K562 (cell line): ENCODE data around the gene TEDDM1. TPM values are rescaled to one million over a fixed set of nuclear protein-coding genes. Genes with fewer than 3 reads are reported as not detected.

Source experiments
- ADNP ChIP-seq: fragments of 200-800 bp; sonication (Bioruptor generic); IDR thresholded peaks from 2 replicates; pipeline ENCODE4 v1.6.1; 2016; ENCODE audit warnings: missing genetic modification characterization, missing compliant biosample characterization
- ATF1 ChIP-seq, 2 experiments: fragments of 450-650 bp in 1 of 2; IDR thresholded peaks; 2 replicates each; pipeline ENCODE4 v1.6.1; 2016; ENCODE audit warnings: missing compliant biosample characterization in 1 of 2, missing genetic modification characterization in 1 of 2
- GABPB2 ChIP-seq: fragments of 250-450 bp; sonication (Bioruptor Pico); conservative IDR thresholded peaks from 2 replicates; pipeline ENCODE4 v1.5.1; 2021; ENCODE audit warnings: mild to moderate bottlenecking
- KAT8 ChIP-seq: fragments of 450-650 bp; IDR thresholded peaks from 2 replicates; pipeline ENCODE4 v1.6.1; 2016; ENCODE audit warnings: low read depth, mild to moderate bottlenecking
- KHSRP ChIP-seq: fragments of 450-650 bp; IDR thresholded peaks from 2 replicates; pipeline ENCODE4 v1.6.1; 2017
- KLF6 ChIP-seq: fragments of 250-450 bp; sonication (Bioruptor Pico); IDR thresholded peaks from 2 replicates; pipeline ENCODE4 v1.4.0; 2020; ENCODE audit warnings: mild to moderate bottlenecking, moderate library complexity, borderline replicate concordance
- SMAD4 ChIP-seq: fragments of 250-450 bp; sonication (Bioruptor Pico); conservative IDR thresholded peaks from 2 replicates; pipeline ENCODE4 v1.8.0; 2021; ENCODE audit warnings: inconsistent platforms, mild to moderate bottlenecking, moderate library complexity
- SMARCC2 ChIP-seq: fragments of 450-650 bp; IDR thresholded peaks from 2 replicates; pipeline ENCODE4 v1.6.1; 2017; ENCODE audit warnings: antibody characterized with exemption, moderate library complexity, mild to moderate bottlenecking, low read depth
- TCF3 ChIP-seq: sonication (generic); formaldehyde crosslinking; IDR thresholded peaks from 2 replicates; pipeline ENCODE4 v1.4.0; 2020; ENCODE audit warnings: mild to moderate bottlenecking, missing genetic modification reagents
- ZFP36 ChIP-seq: fragments of 150-350 bp; IDR thresholded peaks from 2 replicates; pipeline ENCODE4 v1.6.1; 2018; ENCODE audit warnings: low read length, low read depth; ENCODE audit not compliant: partially characterized antibody
- ZKSCAN8 ChIP-seq: fragments of 200-800 bp; sonication (Bioruptor generic); IDR thresholded peaks from 2 replicates; pipeline ENCODE4 v1.6.1; 2016; ENCODE audit warnings: missing genetic modification characterization, missing compliant biosample characterization
- polyA plus RNA-seq, 8 experiments: library from polyadenylated mRNA; depleted of rRNA in 4 of 8; stranded (reverse) in 5 of 8; unstranded in 3 of 8; fragments of >200 nt; fragmentation: Nextera tagmentation in 2 of 8; fragmentation: Illumina TruSeq in 1 of 8; extraction: Ambion mirVana in 2 of 8; extraction: Trizol in 1 of 8; gene quantifications; 2 replicates each; pipeline versions ENCODE4 v1.2.1 to v1.2.3, GENCODE V29; 2011 to 2014; ENCODE audit warnings: inconsistent platforms in 1 of 8, missing spikeins in 1 of 8
- total RNA-seq, 7 experiments: library from RNA; depleted of rRNA in 6 of 7; stranded (reverse); fragments of >200 nt in 6 of 7; fragmentation: Illumina TruSeq in 2 of 7; extraction: Trizol in 2 of 7; gene quantifications; 2 replicates each; pipeline versions ENCODE4 v1.2.1 to v1.2.3, GENCODE V29; 2011 to 2021; ENCODE audit warnings: low replicate concordance in 1 of 7
- TF ChIP-seq, protein P1 (sequence below): fragments of 250-450 bp; sonication (Bioruptor Pico); IDR thresholded peaks from 2 replicates; pipeline ENCODE4 v1.4.0; 2020
- TF ChIP-seq, protein P2 (sequence below), 3 experiments: IDR thresholded peaks in 2 of 3; conservative IDR thresholded peaks in 1 of 3; 2 replicates each; pipeline ENCODE4 v1.5.1; 2011 to 2012; ENCODE audit warnings: low read length in 3 of 3, mild to moderate bottlenecking in 3 of 3, control low read depth in 2 of 3, improper control_type of control experiment in 1 of 3, inconsistent platforms in 1 of 3, low read depth in 1 of 3, mixed read lengths in 1 of 3, moderate library complexity in 1 of 3; ENCODE audit not compliant: insufficient read depth in 2 of 3
- TF ChIP-seq, protein P3 (sequence below): fragments of 250-450 bp; sonication (Bioruptor Pico); IDR thresholded peaks from 2 replicates; pipeline ENCODE4 v1.5.1; 2021; ENCODE audit warnings: mild to moderate bottlenecking
- TF ChIP-seq, protein P4 (sequence below): fragments of 450-650 bp; conservative IDR thresholded peaks from 2 replicates; pipeline ENCODE4 v1.6.1; 2016; ENCODE audit warnings: missing genetic modification characterization, low read depth, mild to moderate bottlenecking, control low read depth, missing compliant biosample characterization
- TF ChIP-seq, protein P5 (sequence below): sonication (generic); formaldehyde crosslinking; IDR thresholded peaks from 2 replicates; pipeline ENCODE4 v1.4.0; 2020; ENCODE audit warnings: mild to moderate bottlenecking, missing genetic modification reagents
- TF ChIP-seq, protein P6 (sequence below): fragments of 450-650 bp; IDR thresholded peaks from 2 replicates; pipeline ENCODE4 v1.6.1; 2016; ENCODE audit warnings: borderline replicate concordance

Gene TEDDM1
- total and polyA plus RNA-seq, 9 of the 15 experiments (the other 6 are each of a cell fraction or from before 2014, with no cell fraction given), result not detected

DNA sequence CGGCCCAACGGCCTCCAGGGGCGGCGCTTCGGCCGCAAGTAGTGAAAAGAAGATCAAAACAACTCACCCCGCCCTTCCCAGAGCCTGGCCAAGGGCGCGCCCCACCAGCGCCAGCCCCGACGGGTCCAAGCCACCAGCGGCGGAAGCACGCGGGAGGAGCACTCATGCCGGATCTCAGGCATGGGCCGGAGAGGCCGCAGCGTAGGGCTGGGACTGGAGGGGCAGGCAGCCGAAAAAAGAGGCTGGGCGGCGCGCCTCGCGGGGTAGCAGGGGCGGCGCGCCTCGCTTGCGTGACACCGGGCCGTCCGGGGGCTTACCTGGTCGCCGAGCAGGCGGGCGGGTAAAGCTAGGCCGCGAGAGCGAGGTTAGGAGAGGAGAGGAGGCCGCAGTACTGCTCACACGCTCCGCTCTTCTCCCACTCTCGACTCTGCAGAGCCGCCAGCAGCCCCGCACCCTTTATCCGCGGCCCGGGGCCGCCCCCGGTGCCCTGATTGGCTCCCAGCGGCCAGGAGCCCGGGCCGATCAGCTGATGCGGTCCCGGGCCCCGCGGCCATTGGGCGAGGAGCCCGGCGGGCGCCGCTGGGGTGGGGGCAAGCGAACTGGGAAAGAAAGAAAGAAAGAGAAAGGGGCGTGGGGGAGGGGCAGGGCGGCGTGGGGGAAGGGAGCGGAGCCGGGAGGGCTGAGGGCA lies 9.0 kb downstream of the TEDDM1 start, which contains the start of gene GLUL (continued):
- no peak for TF ChIP-seq ZFP36
- TF ChIP-seq, protein P1, sequence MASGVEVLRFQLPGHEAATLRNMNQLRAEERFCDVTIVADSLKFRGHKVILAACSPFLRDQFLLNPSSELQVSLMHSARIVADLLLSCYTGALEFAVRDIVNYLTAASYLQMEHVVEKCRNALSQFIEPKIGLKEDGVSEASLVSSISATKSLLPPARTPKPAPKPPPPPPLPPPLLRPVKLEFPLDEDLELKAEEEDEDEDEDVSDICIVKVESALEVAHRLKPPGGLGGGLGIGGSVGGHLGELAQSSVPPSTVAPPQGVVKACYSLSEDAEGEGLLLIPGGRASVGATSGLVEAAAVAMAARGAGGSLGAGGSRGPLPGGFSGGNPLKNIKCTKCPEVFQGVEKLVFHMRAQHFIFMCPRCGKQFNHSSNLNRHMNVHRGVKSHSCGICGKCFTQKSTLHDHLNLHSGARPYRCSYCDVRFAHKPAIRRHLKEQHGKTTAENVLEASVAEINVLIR, result 0 out of 2 replicates have a peak, but pooled peaks have one; percentile 6
- TF ChIP-seq, protein P2, sequence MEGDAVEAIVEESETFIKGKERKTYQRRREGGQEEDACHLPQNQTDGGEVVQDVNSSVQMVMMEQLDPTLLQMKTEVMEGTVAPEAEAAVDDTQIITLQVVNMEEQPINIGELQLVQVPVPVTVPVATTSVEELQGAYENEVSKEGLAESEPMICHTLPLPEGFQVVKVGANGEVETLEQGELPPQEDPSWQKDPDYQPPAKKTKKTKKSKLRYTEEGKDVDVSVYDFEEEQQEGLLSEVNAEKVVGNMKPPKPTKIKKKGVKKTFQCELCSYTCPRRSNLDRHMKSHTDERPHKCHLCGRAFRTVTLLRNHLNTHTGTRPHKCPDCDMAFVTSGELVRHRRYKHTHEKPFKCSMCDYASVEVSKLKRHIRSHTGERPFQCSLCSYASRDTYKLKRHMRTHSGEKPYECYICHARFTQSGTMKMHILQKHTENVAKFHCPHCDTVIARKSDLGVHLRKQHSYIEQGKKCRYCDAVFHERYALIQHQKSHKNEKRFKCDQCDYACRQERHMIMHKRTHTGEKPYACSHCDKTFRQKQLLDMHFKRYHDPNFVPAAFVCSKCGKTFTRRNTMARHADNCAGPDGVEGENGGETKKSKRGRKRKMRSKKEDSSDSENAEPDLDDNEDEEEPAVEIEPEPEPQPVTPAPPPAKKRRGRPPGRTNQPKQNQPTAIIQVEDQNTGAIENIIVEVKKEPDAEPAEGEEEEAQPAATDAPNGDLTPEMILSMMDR (IDR thresholded peaks at IDR 0.05 in 2 of 3, conservative IDR thresholded peaks at IDR 0.05 in 1 of 3; ENCODE audit: insufficient read depth in 2 of 3, low read depth in 1 of 3, low read length in 3 of 3), result peak in 1 of 3 experiments; percentile 60; a peak in 3 of 6 replicates
- TF ChIP-seq KLF6, result peak; percentile 28; the same call in 1 of the 2 replicates
- no peak for TF ChIP-seq SMARCC2
- TF ChIP-seq, protein P3, sequence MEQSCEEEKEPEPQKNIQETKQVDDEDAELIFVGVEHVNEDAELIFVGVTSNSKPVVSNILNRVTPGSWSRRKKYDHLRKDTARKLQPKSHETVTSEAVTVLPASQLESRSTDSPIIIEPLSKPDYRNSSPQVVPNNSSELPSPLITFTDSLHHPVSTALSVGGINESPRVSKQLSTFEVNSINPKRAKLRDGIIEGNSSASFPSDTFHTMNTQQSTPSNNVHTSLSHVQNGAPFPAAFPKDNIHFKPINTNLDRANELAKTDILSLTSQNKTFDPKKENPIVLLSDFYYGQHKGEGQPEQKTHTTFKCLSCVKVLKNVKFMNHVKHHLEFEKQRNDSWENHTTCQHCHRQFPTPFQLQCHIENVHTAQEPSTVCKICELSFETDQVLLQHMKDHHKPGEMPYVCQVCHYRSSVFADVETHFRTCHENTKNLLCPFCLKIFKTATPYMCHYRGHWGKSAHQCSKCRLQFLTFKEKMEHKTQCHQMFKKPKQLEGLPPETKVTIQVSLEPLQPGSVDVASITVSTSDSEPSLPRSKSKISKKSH (CRISPR knock-in tag), result no peak
- peak; percentile 75 for TF ChIP-seq SMAD4 (CRISPR knock-in tag)
- no peak for TF ChIP-seq ZKSCAN8 (CRISPR knock-in tag)
- TF ChIP-seq ATF1 (CRISPR knock-in tag; IDR thresholded peaks at IDR 0.05), result no peak
- peak; percentile 87 for TF ChIP-seq ATF1 (tag; IDR thresholded peaks at IDR 0.05)
- TF ChIP-seq KAT8, result no peak
- TF ChIP-seq KHSRP, result no peak
- TF ChIP-seq, protein P4, sequence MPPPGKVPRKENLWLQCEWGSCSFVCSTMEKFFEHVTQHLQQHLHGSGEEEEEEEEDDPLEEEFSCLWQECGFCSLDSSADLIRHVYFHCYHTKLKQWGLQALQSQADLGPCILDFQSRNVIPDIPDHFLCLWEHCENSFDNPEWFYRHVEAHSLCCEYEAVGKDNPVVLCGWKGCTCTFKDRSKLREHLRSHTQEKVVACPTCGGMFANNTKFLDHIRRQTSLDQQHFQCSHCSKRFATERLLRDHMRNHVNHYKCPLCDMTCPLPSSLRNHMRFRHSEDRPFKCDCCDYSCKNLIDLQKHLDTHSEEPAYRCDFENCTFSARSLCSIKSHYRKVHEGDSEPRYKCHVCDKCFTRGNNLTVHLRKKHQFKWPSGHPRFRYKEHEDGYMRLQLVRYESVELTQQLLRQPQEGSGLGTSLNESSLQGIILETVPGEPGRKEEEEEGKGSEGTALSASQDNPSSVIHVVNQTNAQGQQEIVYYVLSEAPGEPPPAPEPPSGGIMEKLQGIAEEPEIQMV (tag), result no peak
- TF ChIP-seq, protein P5, sequence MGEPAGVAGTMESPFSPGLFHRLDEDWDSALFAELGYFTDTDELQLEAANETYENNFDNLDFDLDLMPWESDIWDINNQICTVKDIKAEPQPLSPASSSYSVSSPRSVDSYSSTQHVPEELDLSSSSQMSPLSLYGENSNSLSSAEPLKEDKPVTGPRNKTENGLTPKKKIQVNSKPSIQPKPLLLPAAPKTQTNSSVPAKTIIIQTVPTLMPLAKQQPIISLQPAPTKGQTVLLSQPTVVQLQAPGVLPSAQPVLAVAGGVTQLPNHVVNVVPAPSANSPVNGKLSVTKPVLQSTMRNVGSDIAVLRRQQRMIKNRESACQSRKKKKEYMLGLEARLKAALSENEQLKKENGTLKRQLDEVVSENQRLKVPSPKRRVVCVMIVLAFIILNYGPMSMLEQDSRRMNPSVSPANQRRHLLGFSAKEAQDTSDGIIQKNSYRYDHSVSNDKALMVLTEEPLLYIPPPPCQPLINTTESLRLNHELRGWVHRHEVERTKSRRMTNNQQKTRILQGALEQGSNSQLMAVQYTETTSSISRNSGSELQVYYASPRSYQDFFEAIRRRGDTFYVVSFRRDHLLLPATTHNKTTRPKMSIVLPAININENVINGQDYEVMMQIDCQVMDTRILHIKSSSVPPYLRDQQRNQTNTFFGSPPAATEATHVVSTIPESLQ (CRISPR knock-in tag), result peak; percentile 93
- TF ChIP-seq TCF3 (CRISPR knock-in tag), result no peak
- TF ChIP-seq, protein P6, sequence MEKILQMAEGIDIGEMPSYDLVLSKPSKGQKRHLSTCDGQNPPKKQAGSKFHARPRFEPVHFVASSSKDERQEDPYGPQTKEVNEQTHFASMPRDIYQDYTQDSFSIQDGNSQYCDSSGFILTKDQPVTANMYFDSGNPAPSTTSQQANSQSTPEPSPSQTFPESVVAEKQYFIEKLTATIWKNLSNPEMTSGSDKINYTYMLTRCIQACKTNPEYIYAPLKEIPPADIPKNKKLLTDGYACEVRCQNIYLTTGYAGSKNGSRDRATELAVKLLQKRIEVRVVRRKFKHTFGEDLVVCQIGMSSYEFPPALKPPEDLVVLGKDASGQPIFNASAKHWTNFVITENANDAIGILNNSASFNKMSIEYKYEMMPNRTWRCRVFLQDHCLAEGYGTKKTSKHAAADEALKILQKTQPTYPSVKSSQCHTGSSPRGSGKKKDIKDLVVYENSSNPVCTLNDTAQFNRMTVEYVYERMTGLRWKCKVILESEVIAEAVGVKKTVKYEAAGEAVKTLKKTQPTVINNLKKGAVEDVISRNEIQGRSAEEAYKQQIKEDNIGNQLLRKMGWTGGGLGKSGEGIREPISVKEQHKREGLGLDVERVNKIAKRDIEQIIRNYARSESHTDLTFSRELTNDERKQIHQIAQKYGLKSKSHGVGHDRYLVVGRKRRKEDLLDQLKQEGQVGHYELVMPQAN, result peak; percentile 89
- TF ChIP-seq GABPB2 (CRISPR knock-in tag), result peak; percentile 75; the same call in 1 of the 2 replicates
- no peak for TF ChIP-seq ADNP (tag)
